Skeletal muscle tissue (tissue), 4 donors: ENCODE data around the gene VWA8. TPM values are rescaled to one million over a fixed set of nuclear protein-coding genes. Genes with fewer than 3 reads are reported as not detected.
"Not testable (repeated sequence)": the region's sequence is repeated elsewhere in the genome, so short reads cannot be mapped to it uniquely, and the experiment has no call there.

ENCODE experiments used
- H3K27ac ChIP-seq: one replicate; pipeline ENCODE4 v1.7.0; 2013; ENCODE audit warnings: mild to moderate bottlenecking, low read depth, low read length, inconsistent platforms
- H3K27me3 ChIP-seq, 3 donors: one replicate each; pipeline ENCODE4 v1.7.0; 2013; ENCODE audit warnings: low read length in 3 of 3; ENCODE audit not compliant: control insufficient read depth in 3 of 3, insufficient read depth in 3 of 3
- H3K36me3 ChIP-seq, 3 donors: one replicate each; pipeline ENCODE4 v1.7.0; 2013; ENCODE audit warnings: low read length in 3 of 3; ENCODE audit not compliant: control insufficient read depth in 3 of 3, insufficient read depth in 3 of 3
- H3K4me1 ChIP-seq, 3 donors: one replicate each; pipeline ENCODE4 v1.7.0; 2013; ENCODE audit warnings: low read length in 3 of 3, mild to moderate bottlenecking in 3 of 3; ENCODE audit not compliant: control insufficient read depth in 3 of 3, insufficient read depth in 3 of 3
- H3K4me3 ChIP-seq, 3 donors: one replicate each; pipeline ENCODE4 v1.7.0; 2013; ENCODE audit warnings: low read length in 3 of 3
- H3K9ac ChIP-seq, 3 donors: one replicate each; pipeline ENCODE4 v1.7.0; 2013; ENCODE audit warnings: low read length in 3 of 3, mild to moderate bottlenecking in 3 of 3, moderate library complexity in 2 of 3, low read depth in 1 of 3
- H3K9me3 ChIP-seq, 3 donors: one replicate each; pipeline ENCODE4 v1.7.0; 2013; ENCODE audit warnings: low read length in 3 of 3; ENCODE audit not compliant: control insufficient read depth in 3 of 3
- total RNA-seq: library from RNA; depleted of rRNA; stranded (reverse); fragments of >200 nt; gene quantifications from one replicate; pipeline ENCODE4 v1.2.3, GENCODE V29; 2014
- donor health status: Osteomylitis.

VWA8 gene
- total RNA-seq, 1 donor from 2014 or later, result 49.1 TPM

DNA sequence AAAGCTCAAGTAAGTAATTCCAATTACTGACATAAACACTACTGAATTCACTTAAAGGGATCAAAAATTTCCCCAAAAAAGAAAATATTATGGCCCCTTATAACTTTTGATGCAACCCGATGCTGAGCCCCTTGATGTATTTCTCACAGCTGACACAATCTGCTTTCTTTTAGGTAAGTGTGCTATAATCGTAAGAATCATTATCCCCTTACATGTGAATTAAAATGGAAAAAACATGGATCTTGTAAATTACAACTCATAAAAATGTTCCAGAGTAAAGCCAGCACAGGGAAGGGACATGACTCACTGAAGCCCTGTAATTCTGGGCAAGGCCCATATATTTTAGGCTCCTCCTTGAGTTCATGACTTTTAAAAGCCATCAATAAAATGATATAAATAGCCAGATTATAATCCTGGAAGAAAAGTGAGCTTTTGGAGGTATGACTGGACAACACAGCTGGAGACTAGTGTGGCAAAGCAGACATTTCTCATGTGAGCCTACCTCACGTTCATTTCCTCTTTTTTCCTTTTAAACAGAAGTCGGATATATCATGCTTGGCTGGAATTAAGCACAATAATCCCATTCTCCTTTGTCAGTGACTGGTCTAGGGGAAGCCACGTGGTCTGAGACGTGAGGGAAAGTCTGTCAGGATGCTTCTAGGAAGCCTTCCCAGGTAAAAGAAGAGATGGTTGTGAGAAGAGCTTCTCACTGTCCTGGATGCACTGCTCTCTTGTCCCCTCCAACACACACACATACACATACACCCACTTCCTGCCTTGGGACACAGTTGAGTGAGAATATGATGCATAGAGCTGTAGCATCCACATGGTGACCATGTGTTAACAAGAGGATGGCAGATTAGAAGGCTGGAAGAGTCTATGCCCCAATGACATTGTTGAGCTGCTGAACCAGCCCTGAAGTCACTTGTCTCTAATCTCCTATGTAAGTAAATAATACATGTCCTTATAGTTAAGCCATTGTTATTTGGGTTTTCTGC lies 338.2 kb downstream of the VWA8 start:
- no peaks in the 10 kb centered on the region for H3K36me3 ChIP-seq
- no peak overlapping the region for H3K4me3 ChIP-seq
- peak overlapping the region; percentile 1 for H3K27ac ChIP-seq
- no peak overlapping the region for H3K9ac ChIP-seq
- no peaks in the 10 kb centered on the region for H3K9me3 ChIP-seq
- H3K4me1 ChIP-seq, result peaks cover 5 to 11% (median 11%) of the 10 kb centered on the region in 3 donors
- H3K27me3 ChIP-seq, result no peaks in the 10 kb centered on the region

DNA sequence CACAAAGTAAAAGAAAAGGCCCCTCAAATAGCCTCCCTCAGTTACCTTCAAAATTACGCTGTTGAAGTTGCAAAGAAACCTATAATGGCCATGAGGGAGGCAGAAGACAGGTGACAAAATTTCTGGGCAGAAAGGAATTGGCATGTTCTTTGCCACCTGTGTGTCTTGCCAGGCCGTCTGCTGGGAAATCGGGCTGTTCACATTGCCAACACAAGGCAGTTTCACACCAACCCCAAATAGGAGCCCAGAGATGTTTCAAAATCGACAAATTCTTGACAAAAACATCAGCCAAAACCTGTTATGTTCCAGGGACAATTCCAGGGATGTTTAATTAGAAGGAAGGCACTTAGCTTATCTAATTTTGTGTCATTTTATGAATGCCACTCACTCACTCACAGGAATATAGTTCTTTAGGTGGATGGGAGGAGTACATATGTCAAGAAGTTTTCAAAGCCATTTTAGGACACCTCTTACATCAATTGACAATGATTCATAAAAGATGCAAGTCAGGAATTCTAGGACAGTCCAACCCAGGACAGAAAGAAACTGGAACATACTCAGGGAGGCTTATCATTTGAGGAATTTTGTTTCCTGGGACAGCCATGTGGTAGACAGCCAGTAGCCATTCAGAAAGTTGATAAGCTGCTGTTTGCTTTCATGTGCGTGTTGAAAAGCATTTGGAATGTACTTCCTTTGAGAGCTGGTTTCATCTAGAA lies 339.0 kb downstream of the VWA8 start:
- Histone ChIP-seq H3K27ac (peak overlapping the region; percentile 1), H3K4me1 (peaks cover 5 to 11% (median 11%) of the 10 kb centered on the region in 3 donors), H3K4me3 (no peak overlapping the region), H3K27me3 (no peaks in the 10 kb centered on the region), H3K9ac (no peak overlapping the region), H3K9me3 (no peaks in the 10 kb centered on the region), H3K36me3 (no peaks in the 10 kb centered on the region)

DNA sequence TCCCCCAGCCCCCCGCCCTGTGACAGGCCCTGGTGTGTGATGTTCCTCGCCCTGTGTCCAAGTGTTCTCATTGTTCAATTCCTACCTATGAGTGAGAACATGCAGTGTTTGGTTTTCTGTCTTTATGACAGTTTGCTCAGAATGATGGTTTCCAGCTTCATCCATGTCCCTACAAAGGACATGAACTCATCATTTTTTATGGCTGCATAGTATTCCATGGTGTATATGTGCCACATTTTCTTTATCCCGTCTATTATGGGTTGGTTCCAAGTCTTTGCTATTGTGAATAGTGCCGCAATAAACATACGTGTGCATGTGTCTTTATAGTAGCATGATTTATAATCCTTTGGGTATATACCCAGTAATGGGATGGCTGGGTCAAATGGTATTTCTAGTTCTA lies 343.3 kb downstream of the VWA8 start:
- not testable (repeated sequence) for H3K36me3 ChIP-seq, H3K9ac ChIP-seq, H3K4me3 ChIP-seq, H3K27ac ChIP-seq, H3K27me3 ChIP-seq, H3K9me3 ChIP-seq
- H3K4me1 ChIP-seq, result peaks cover 10 to 22% (median 13%) of the 10 kb centered on the region in 3 donors

DNA sequence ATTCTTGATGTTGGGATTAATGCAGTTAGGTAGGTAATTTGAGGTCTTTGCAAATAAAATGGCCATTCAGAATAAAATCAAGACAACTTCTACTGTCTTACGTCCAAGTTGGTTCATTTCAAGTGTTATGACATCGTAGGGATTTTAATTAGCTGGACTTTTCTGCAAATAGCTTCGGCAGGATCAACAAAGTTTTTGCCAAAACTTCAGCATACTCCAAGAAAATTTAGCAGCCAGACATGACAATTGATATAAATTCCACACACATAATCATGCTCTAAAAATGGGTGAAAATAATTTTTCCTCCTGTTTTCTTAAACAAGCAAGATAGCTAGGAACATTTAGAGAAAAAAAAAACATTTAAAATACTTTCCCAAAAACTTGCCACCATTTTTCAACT lies 344.8 kb downstream of the VWA8 start:
- H3K4me3 ChIP-seq, result no peak overlapping the region
- no peak overlapping the region for H3K27ac ChIP-seq
- no peaks in the 10 kb centered on the region for H3K27me3 ChIP-seq
- H3K36me3 ChIP-seq, result peaks cover 3 to 16% (median 10%) of the 10 kb centered on the region in 3 donors
- no peak overlapping the region for H3K9ac ChIP-seq
- H3K4me1 ChIP-seq, result peaks cover 0 to 17% (median 13%) of the 10 kb centered on the region in 3 donors
- H3K9me3 ChIP-seq, result no peaks in the 10 kb centered on the region

DNA sequence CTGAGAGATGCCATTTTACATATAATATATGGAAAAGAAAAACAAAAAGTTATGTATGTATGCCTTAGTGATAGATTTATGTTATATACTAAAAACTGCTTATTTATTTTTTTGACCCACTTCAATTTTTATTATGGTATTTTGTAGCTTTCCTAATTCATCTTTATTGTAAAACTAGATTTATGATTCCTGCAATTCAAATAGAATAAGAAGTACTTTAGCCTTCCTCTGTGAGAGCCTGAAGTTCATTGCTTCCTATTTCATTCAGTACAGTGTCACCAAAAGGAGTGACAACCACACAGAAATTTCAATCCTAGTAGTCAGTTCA lies 345.4 kb downstream of the VWA8 start:
- H3K27ac ChIP-seq, result no peak overlapping the region
- peaks cover 9 to 22% (median 16%) of the 10 kb centered on the region in 3 donors for H3K36me3 ChIP-seq
- no peaks in the 10 kb centered on the region for H3K27me3 ChIP-seq
- no peak overlapping the region for H3K9ac ChIP-seq
- H3K9me3 ChIP-seq, result no peaks in the 10 kb centered on the region
- H3K4me1 ChIP-seq, result peaks cover 0 to 18% (median 17%) of the 10 kb centered on the region in 3 donors
- no peak overlapping the region for H3K4me3 ChIP-seq

DNA sequence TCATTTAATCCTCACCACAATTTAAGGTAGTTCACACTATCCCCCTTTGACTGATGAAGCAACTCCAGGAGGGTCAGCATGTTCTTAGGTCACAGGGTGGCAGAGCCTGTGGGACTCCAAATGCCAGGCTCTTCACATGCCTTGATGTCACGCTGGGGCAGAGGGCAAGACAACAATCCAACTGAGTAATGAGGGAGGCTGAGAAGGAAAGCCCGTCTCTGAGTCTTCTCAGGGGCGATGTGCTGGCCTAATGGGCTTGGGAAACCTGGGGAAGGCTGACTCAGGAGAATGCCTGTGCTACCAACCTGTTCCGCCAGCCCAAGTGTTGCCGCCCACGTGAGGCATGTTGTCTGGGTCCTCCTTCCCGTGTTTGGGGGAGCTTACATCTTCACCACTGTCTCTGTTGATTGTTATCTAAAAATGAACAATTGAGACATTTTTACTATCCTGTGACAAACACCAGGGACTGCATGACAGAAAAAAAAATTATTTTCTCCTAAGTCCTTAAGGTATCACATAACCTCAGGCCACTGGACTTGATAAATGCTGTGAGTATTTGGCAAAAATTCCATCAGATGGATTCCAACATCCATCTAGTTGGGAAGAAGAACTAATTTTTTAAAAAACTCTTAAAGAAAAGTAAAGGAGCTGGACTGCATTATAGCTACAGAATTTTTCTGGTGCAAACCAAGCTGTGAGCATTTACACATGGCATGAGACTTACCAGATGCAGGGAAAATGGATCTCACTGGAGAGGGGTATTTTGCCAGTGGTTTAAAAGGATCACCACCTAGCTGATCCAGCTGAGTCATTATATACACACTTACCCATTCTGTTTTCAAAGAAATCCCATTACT lies 346.0 kb downstream of the VWA8 start:
- Histone ChIP-seq H3K27me3 (no peaks in the 10 kb centered on the region), H3K36me3 (peaks cover 15 to 27% (median 21%) of the 10 kb centered on the region in 3 donors), H3K9ac (no peak overlapping the region), H3K4me3 (no peak overlapping the region), H3K4me1 (peaks cover 0 to 18% (median 17%) of the 10 kb centered on the region in 3 donors), H3K9me3 (no peaks in the 10 kb centered on the region), H3K27ac (no peak overlapping the region)

DNA sequence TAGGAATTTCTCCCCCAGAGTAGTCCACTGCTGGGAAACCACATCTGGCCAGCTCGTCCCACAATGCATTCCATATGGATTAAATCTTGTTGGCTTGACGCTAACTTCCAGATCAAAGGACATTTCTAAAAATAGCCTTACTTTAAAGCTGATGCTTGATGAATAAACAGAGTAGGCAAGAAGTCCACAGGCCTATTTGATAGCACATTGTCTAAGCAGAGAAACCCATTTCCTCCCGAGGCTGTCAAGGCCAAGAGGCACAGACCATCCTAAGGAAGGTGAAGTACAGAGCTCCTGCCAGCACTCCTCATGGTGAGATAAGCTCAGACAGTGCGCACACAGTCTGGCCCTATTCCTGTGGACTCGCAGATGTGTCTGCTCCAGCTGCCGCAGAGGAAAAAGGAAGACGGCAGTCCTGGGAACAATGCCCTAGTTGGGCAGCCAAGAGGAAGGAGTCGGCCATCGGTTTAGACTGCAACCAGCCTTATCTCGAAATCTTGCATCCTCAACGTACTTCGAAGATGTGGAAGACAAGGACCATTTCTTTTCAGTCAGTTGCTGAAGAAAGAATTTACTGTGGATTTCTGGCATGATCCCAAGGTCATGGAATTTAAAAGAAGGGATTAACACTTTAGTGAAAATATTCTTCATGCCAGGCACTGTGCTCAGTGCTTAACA lies 346.8 kb downstream of the VWA8 start:
- Histone ChIP-seq H3K27me3 (no peaks in the 10 kb centered on the region), H3K9ac (peak overlapping the region in 1 of 3 donors; percentile 32), H3K36me3 (peaks cover 21 to 34% (median 23%) of the 10 kb centered on the region in 3 donors), H3K4me3 (no peak overlapping the region), H3K9me3 (no peaks in the 10 kb centered on the region), H3K4me1 (peaks cover 0 to 18% (median 17%) of the 10 kb centered on the region in 3 donors), H3K27ac (peak overlapping the region; percentile 33)

DNA sequence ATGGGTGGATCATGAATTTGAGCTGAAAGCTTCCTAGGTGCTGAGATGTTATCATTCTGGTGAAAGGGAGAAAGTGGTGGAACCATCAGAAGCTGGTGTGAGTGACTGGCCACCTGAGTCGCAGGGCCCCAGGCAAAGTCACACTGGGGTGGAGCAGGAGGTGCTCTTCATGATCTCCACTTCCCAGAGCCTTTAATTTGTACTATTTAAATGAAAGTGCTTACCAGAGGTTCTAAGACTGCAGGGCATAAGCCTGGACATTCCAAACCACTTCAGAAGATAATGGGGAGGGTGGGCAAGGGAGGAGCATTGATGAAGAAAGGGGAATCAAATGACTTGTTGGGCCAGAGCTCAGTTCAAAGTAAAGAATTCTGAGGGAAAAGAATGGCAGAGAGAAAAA lies 347.4 kb downstream of the VWA8 start:
- Histone ChIP-seq H3K27me3 (no peaks in the 10 kb centered on the region), H3K36me3 (peaks cover 23 to 40% (median 27%) of the 10 kb centered on the region in 3 donors), H3K4me1 (peaks cover 0 to 18% (median 17%) of the 10 kb centered on the region in 3 donors)

DNA sequence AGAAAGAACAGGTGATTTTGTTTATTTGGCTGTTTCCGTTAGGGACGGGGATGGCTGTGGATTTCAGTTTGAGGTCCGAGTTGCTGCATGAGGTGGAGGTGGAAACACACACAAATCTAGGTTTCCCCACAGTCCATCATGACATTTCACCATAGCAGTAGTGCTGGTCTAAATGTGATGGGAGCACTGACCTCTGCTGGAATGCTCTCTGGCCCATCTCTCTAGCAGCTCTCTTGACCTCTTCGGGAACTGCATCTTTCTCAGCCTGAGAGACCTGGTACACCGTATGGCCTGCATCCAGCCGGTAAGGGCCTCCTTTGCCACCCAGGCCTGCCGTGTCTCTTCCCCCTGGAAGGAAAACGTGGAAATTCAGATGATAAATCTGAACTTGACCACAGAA lies 349.5 kb downstream of the VWA8 start:
- Histone ChIP-seq H3K36me3 (peaks cover 23 to 44% (median 28%) of the 10 kb centered on the region in 3 donors), H3K9me3 (no peaks in the 10 kb centered on the region), H3K27ac (no peak overlapping the region), H3K9ac (no peak overlapping the region), H3K4me1 (peaks cover 0 to 18% (median 17%) of the 10 kb centered on the region in 3 donors), H3K4me3 (no peak overlapping the region), H3K27me3 (no peaks in the 10 kb centered on the region)

More for the DNA sequence above, 347.4 kb downstream of the VWA8 start:
- Histone ChIP-seq H3K4me3 (no peak overlapping the region), H3K27ac (peak overlapping the region; percentile 33), H3K9ac (no peak overlapping the region), H3K9me3 (no peaks in the 10 kb centered on the region)
